ENCODE measurements around the gene LYL1. TPM values are rescaled to one million over a fixed set of nuclear protein-coding genes. Genes with fewer than 3 reads are reported as not detected.

LYL1 gene
- total RNA-seq, 1 donor, result 0.36 TPM

DNA sequence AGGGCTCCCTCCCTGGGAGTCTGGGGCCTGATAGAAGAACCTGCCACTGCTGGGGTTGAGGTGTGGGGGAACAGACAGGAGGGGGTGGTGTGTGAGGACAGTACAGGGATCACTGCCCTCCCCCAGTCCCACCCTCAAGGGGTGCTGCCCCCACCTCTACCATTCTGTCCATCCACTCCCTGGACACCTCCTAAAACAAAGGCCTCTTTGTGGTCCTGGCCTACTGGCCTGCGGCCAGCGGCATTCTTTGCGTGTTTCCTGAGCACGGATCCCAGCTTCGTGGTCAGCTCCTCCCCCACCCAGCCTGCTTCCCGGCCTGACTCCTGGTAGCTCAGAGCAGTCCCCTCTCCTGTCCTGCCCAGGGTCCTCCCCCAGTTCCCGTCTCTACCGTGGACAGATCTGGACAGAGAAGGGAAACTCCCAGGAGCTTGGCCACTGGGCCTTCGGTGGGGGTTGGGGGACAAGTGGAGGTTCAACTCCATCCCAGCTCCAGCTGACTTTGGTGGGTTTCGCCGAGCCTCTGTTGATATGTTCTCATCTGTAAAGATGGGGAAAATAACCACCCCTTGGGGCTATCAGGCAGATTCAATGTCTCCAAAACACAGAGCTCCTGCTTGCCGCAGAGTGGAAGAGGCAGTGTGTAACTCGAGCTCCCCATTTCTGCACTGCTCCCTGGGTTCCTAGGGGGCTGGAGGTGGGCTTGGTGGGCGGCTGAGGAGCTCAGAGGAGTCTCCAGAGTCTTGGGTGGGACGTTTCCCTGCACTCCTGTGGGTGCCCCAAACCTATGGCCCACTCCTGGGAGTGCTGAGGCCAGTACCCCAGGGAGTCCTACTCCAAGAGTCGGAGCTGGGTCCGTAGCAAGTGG is 48.7 kb downstream of the LYL1 start:
- H3K27ac ChIP-seq (ENCODE audit: low read depth, low read length), result peak overlapping the region; percentile 96
- TF ChIP-seq, protein P1, sequence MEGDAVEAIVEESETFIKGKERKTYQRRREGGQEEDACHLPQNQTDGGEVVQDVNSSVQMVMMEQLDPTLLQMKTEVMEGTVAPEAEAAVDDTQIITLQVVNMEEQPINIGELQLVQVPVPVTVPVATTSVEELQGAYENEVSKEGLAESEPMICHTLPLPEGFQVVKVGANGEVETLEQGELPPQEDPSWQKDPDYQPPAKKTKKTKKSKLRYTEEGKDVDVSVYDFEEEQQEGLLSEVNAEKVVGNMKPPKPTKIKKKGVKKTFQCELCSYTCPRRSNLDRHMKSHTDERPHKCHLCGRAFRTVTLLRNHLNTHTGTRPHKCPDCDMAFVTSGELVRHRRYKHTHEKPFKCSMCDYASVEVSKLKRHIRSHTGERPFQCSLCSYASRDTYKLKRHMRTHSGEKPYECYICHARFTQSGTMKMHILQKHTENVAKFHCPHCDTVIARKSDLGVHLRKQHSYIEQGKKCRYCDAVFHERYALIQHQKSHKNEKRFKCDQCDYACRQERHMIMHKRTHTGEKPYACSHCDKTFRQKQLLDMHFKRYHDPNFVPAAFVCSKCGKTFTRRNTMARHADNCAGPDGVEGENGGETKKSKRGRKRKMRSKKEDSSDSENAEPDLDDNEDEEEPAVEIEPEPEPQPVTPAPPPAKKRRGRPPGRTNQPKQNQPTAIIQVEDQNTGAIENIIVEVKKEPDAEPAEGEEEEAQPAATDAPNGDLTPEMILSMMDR (IDR thresholded peaks at IDR 0.05; ENCODE audit: extremely low read depth, low read depth, low read length), result no peak
- no peaks in the 10 kb centered on the region for H3K9me3 ChIP-seq (ENCODE audit: low read depth, low read length)
- H3K4me3 ChIP-seq (ENCODE audit: insufficient read depth, low read length), result peak overlapping the region; percentile 28
- no peak overlapping the region for H2AFZ ChIP-seq (ENCODE audit: low read length)
- no peaks in the 10 kb centered on the region for H3K27me3 ChIP-seq (ENCODE audit: insufficient read depth, low read length)
- peaks cover 88% of the 10 kb centered on the region for H3K79me2 ChIP-seq (ENCODE audit: insufficient read depth, low read length)
- DNase-seq (ENCODE audit: insufficient read length, low spot score, missing footprints), result peak; percentile 97
- H3K36me3 ChIP-seq (ENCODE audit: insufficient read depth, low read length), result peaks cover 5% of the 10 kb centered on the region
- H4K20me1 ChIP-seq (ENCODE audit: insufficient read depth, low read length), result peaks cover 21% of the 10 kb centered on the region
- H3K4me2 ChIP-seq (ENCODE audit: insufficient read depth, low read length), result peak overlapping the region; percentile 66
- peaks cover 82% of the 10 kb centered on the region for H3K4me1 ChIP-seq (ENCODE audit: insufficient read depth, low read length)

DNA sequence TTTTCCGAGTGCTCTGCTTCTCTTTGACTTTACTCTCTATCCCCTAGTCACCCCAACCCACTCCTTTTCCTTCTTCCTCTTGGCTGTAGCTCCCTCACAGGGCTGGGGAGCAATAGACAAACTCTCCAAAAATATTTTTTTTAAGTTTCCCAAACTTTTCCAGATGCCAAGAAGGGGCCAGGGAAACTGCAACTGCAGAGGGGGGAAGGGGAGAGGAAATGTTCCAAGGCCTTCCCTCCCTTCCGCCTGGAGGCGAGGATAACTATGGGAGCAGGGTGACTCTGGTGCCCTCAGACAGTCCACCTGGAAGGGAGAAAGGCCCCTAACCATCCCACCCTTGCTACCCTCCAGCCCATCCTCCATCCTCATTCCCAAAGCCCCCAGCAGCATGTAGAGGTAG is 49.4 kb downstream of the LYL1 start:
- Histone ChIP-seq H3K36me3 (ENCODE audit: insufficient read depth, low read length) (peaks cover 7% of the 10 kb centered on the region), H3K4me3 (ENCODE audit: insufficient read depth, low read length) (peak overlapping the region; percentile 22), H3K27ac (ENCODE audit: low read depth, low read length) (peak overlapping the region; percentile 96), H4K20me1 (ENCODE audit: insufficient read depth, low read length) (peaks cover 22% of the 10 kb centered on the region), H3K4me1 (ENCODE audit: insufficient read depth, low read length) (peaks cover 79% of the 10 kb centered on the region), H3K79me2 (ENCODE audit: insufficient read depth, low read length) (peaks cover 88% of the 10 kb centered on the region), H2AFZ (ENCODE audit: low read length) (no peak overlapping the region), H3K4me2 (ENCODE audit: insufficient read depth, low read length) (peak overlapping the region; percentile 66), H3K9me3 (ENCODE audit: low read depth, low read length) (no peaks in the 10 kb centered on the region), H3K27me3 (ENCODE audit: insufficient read depth, low read length) (no peaks in the 10 kb centered on the region)
- DNase-seq (ENCODE audit: insufficient read length, low spot score, missing footprints), result peak; percentile 73
- TF ChIP-seq, protein P1 (IDR thresholded peaks at IDR 0.05; ENCODE audit: extremely low read depth, low read depth, low read length), result no peak

DNA sequence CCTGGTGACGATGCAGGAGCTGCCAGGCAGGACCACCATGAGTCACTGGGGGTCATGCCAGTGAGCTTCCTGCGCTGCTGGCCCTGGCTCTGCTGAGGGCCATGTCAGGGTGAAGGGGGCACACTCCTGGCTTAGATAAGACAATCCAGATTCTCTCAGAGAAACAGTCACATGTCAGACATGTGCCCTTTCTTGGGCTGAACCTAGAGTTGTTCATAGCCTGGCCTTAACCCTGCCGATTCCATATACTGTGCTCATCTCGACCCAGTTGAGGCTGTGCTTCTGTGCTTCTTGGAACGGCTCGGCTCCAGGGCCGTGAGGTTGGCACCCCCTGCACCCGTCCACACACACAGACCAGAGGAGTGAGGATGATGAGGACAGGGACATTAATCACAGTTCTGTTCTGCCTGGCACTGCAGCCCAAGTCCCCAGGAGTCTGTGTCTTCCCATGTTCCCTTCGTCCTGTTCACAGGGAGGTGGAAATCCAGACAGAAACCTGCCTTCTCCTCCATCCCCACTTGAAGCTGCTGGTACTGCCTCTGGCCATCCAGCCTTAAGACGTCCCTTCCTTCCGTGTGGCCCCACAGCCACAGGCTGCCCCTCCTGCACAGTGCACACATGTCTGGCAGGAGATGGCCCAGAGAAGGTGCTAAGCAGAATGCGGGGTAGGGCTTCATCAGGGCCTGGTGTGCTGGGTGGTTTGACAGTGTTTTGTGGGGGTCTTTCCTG is 50.0 kb downstream of the LYL1 start:
- Histone ChIP-seq H3K4me2 (ENCODE audit: insufficient read depth, low read length) (peak overlapping the region; percentile 19), H3K36me3 (ENCODE audit: insufficient read depth, low read length) (peaks cover 9% of the 10 kb centered on the region), H2AFZ (ENCODE audit: low read length) (no peak overlapping the region), H3K79me2 (ENCODE audit: insufficient read depth, low read length) (peaks cover 88% of the 10 kb centered on the region), H3K9me3 (ENCODE audit: low read depth, low read length) (no peaks in the 10 kb centered on the region), H4K20me1 (ENCODE audit: insufficient read depth, low read length) (peaks cover 26% of the 10 kb centered on the region), H3K27me3 (ENCODE audit: insufficient read depth, low read length) (no peaks in the 10 kb centered on the region), H3K27ac (ENCODE audit: low read depth, low read length) (peak overlapping the region; percentile 96), H3K4me3 (ENCODE audit: insufficient read depth, low read length) (no peak overlapping the region), H3K4me1 (ENCODE audit: insufficient read depth, low read length) (peaks cover 78% of the 10 kb centered on the region)
- TF ChIP-seq, protein P1 (IDR thresholded peaks at IDR 0.05; ENCODE audit: extremely low read depth, low read depth, low read length), result no peak
- DNase-seq (ENCODE audit: insufficient read length, low spot score, missing footprints), result peak; percentile 79
